ENCODE results near the gene ZNG1A. TPM values are rescaled to one million over a fixed set of nuclear protein-coding genes. Genes with fewer than 3 reads are reported as not detected.
"Not testable (repeated sequence)": the region's sequence is repeated elsewhere in the genome, so short reads cannot be mapped to it uniquely, and the experiment has no call there.

ZNG1A gene
- total RNA-seq, 4 donors from 2014 or later: 23.3 to 45.3 (median 40.6) TPM

- Histone ChIP-seq H3K9me3 (no peaks in the 10 kb centered on the region), H3K4me1 (no peaks in the 10 kb centered on the region), H3K27ac (no peak overlapping the region), H3K36me3 (no peaks in the 10 kb centered on the region), H3K4me3 (no peak overlapping the region), H3K27me3 (peaks cover 0 to 4% of the 10 kb centered on the region in 2 donors)
- no peak for DNase-seq
- intact Hi-C loops (cut with DNase I; ENCODE audit: low total_unique reads): no loop called here
- TF ChIP-seq POLR2A (IDR thresholded peaks at IDR 0.05) (no peak), CTCF (IDR thresholded peaks at IDR 0.05) (no peak)
Measured at GRCh38 chr9:221989-222776, 43.3 kb upstream of the ZNG1A start.

GRCh38 chr9:219670-220365 is 41.0 kb upstream of the ZNG1A start:
- no peak for DNase-seq
- no peaks in the 10 kb centered on the region for H3K36me3 ChIP-seq
- intact Hi-C loops (cut with DNase I; ENCODE audit: low total_unique reads): no loop called here
- H3K27me3 ChIP-seq: peaks cover 0 to 4% of the 10 kb centered on the region in 2 donors
- TF ChIP-seq CTCF (IDR thresholded peaks at IDR 0.05): no peak
- TF ChIP-seq POLR2A (IDR thresholded peaks at IDR 0.05): no peak
- H3K4me1 ChIP-seq: peaks cover 0 to 8% of the 10 kb centered on the region in 2 donors
- H3K27ac ChIP-seq: no peak overlapping the region
- no peak overlapping the region for H3K4me3 ChIP-seq
- no peaks in the 10 kb centered on the region for H3K9me3 ChIP-seq

GRCh38 chr9:219036-219435 is 40.2 kb upstream of the ZNG1A start:
- H3K4me3 ChIP-seq; H3K9me3 ChIP-seq; H3K27me3 ChIP-seq; H3K4me1 ChIP-seq; H3K27ac ChIP-seq; intact Hi-C loops (cut with DNase I; ENCODE audit: low total_unique reads); H3K36me3 ChIP-seq; DNase-seq: not testable (repeated sequence)

- Histone ChIP-seq H3K27me3 (peaks cover 0 to 4% of the 10 kb centered on the region in 2 donors), H3K4me1 (peaks cover 0 to 8% of the 10 kb centered on the region in 2 donors), H3K4me3 (no peak overlapping the region), H3K27ac (no peak overlapping the region), H3K9me3 (no peaks in the 10 kb centered on the region), H3K36me3 (no peaks in the 10 kb centered on the region)
- intact Hi-C loops (cut with DNase I; ENCODE audit: low total_unique reads): no loop called here
- DNase-seq: no peak
- TF ChIP-seq POLR2A (IDR thresholded peaks at IDR 0.05): no peak
- TF ChIP-seq CTCF (IDR thresholded peaks at IDR 0.05): no peak
Measured at GRCh38 chr9:217950-218349, 39.1 kb upstream of the ZNG1A start.

GRCh38 chr9:216866-217265 is 38.0 kb upstream of the ZNG1A start:
- no peak for DNase-seq
- TF ChIP-seq CTCF (IDR thresholded peaks at IDR 0.05) (no peak), POLR2A (IDR thresholded peaks at IDR 0.05) (no peak)

More at GRCh38 chr9:216866-217265, 38.0 kb upstream of the ZNG1A start:
- peaks cover 0 to 3% of the 10 kb centered on the region in 2 donors for H3K27me3 ChIP-seq
- intact Hi-C loops (cut with DNase I; ENCODE audit: low total_unique reads): no loop called here
- no peak overlapping the region for H3K4me3 ChIP-seq
- no peak overlapping the region for H3K27ac ChIP-seq
- peaks cover 0 to 8% of the 10 kb centered on the region in 2 donors for H3K4me1 ChIP-seq
- no peaks in the 10 kb centered on the region for H3K36me3 ChIP-seq
- no peaks in the 10 kb centered on the region for H3K9me3 ChIP-seq

All from uterus (tissue), 4 donors.